Right ventricle myocardium superior (tissue), 1 donor: ENCODE data around the gene PTS. TPM values are rescaled to one million over a fixed set of nuclear protein-coding genes. Genes with fewer than 3 reads are reported as not detected.
"Not testable (repeated sequence)": the region's sequence is repeated elsewhere in the genome, so short reads cannot be mapped to it uniquely, and the experiment has no call there.

Experiments
- ATAC-seq: fragments of 200-7000 bp; cut with Tn5 transposase; one replicate; pipeline ENCODE4 v1.9.1; 2020; ENCODE audit warnings: mild to moderate bottlenecking; ENCODE audit not compliant: poor library complexity
- DNase-seq: peaks from one replicate; pipeline ENCODE4 v3.0.0-alpha.2; 2020
- intact Hi-C: fragments of 100-400 bp; cut with DNase I; formaldehyde crosslinking; loops from one replicate; pipeline ENCODE4 v1.11.2; 2022
- long read RNA-seq: library from polyadenylated mRNA; unstranded; transcript quantifications from one replicate; pipeline ENCODE4 v2.0.0, GENCODE V29; 2021
- total RNA-seq: library from RNA; stranded (reverse); fragmentation: NEBNext Ultra II Directional; extraction: Animal tissue kit (Norgen Biotek cat#: 25700); gene quantifications from one replicate; pipeline ENCODE4 v1.2.1, GENCODE V29; 2021
- donor health status: DM: no; HTN: yes; CAD: no; lungs with severe emphysema.

The PTS gene
- 28.7 TPM for total RNA-seq
- long read RNA-seq, transcript PTS-207 (5 exons, 846 nt): major isoform, 21 of 28 reads
- long read RNA-seq, partial matches to known transcripts: 1 of 28 reads
- long read RNA-seq, other reads (novel, unspliced or antisense): 1 of 28 reads

DNA sequence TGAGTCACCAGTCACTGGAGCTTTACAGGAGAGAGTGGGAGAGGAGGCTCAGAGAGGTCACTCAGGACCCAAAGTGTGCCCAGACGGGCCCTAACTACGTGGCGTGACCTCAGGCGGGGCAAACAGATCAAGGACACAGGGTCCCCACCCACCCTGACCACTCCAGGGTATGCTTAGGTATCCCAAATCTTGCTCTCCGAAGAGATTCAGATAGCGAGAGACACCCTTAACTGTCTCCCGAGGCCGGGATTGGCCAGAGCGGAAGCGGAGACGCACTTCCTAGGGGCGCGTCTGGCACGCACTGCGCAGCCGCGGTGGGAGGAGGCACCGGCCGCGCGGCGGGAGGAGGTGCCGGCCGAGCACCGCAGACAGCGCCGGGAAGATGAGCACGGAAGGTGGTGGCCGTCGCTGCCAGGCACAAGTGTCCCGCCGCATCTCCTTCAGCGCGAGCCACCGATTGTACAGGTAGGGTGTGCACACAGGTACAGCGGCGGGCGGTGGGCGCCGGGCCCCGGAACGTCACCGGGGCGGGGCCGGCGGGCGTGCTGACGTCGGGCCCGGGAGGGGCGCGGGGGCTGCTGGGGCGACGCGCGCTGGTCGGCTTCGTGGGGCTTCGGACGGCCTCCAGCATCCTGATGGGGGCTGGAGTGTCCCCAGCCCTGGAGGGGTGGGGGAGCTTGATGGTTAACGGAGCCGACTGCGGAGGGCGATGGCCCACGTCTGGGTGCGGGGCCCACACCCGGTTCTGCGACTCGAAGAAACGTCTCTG, at the start of gene PTS:
Gene PTS (plus strand): TSS at position 367 of the 769 bp plus-strand sequence. CDS start 16 bp downstream, at position 383.
- intact Hi-C loops: loop anchor here (10.0 kb wide), 1 partner anchor 1059 kb away; no protein-coding TSS in a partner anchor
- DNase-seq: peak; percentile 92

DNA sequence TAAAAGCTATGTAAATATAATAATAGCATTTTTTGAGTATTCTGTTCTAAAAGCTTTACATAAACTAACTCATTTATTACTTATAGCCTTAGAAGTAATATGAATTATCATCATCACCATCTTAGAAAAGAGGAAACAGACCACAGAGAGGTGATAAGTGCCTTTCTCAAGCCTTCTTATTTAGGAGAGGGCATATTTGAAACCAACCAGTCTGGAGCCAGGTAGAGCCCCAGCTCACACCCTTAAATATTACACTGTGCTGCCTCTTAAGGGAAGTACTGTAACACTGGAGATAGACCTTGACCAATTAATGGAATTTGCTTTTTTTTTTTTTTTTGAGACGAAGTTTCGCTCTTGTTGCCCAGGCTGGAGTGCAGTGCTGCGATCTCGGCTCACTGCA, 48.6 kb upstream of the PTS start:
- DNase-seq: no peak
- ATAC-seq: no peak
- intact Hi-C loops: loop anchor here (5.0 kb wide), 1 partner anchor 65 kb away; no protein-coding TSS in a partner anchor

More for the DNA sequence above, at the start of gene PTS:
- peak; percentile 99 for ATAC-seq

DNA sequence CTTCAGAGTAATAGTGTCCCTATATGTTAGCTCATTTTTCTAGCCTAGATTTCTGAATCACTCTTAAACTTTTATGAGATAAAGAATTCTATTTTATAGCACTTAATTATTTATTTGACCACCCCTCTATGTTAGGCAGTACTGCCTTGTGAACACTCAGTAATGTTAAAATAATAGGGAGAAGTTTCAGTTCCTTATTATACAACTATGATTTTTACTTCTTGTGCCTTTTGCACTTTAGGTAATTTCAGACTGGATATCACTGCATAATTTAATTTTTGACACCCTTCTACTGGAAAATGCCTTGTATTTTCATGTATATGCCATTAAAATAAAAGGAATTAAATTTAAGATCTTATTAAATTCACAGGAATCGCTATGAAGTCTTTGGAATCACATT, 47.8 kb upstream of the PTS start:
- no peak for ATAC-seq
- intact Hi-C loops: loop anchor here (5.0 kb wide), 1 partner anchor 66 kb away; no protein-coding TSS in a partner anchor
- no peak for DNase-seq

DNA sequence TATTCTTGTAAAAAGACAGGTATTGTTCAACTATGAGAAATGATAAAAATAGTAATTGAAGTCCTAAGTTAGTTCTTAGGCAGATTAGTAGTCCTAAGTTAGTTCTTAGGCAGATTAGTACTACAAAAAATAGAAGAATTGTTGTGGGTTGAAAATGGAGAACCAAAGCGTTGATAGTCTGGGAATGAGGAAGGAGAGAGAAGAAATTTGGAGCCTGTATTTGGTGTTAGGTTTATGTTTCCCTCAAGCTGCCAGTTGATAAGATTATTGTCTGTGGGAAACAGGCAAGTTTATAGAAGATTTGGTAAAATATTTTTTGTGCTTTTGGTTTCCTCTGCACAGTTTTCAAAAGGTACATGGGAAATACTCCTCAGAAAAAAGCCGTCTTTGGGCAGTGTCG, 47.3 kb upstream of the PTS start:
- no peak for DNase-seq
- ATAC-seq: no peak
- intact Hi-C loops: loop anchor here (5.0 kb wide), 1 partner anchor 67 kb away; no protein-coding TSS in a partner anchor

DNA sequence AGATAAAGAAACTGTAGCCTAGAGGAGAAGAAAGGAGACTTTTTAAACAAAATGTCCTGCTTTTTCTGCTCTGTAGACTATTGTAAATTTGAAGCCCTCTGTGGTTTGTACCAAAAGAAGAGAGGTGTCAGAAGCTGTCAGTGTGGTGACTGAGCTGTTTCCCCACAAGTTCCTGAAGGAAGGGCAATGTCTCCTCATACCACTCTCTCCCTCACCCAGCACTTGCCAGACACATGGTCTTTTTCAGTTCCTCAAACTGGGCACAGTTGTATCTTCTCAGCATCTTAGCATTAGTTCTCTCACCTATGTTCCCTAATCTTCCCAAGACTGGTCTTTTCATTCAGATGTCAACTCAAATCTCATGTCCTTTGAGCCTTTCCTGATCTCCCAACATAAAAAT, 46.6 kb upstream of the PTS start:
- no peak for ATAC-seq
- no peak for DNase-seq
- intact Hi-C loops: loop anchor here (5.0 kb wide), 1 partner anchor 67 kb away; no protein-coding TSS in a partner anchor

DNA sequence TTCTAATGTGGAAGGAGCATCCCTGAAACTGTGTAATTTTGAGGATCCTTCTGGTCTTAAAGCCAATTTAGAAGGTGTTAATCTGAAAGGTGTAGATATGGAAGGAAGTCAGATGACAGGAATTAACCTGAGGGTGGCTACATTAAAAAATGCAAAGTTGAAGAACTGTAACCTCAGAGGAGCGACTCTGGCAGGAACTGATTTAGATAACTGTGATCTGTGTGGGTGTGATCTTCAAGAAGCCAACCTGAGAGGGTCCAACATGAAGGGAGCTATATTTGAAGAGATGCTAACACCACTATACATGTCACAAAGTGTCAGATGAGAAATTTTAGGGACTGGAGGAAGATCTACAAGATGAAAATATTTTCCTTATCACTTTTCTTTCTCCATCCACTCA, 43.4 kb upstream of the PTS start:
- no peak for DNase-seq
- ATAC-seq: no peak
- intact Hi-C loops: no loop called here

DNA sequence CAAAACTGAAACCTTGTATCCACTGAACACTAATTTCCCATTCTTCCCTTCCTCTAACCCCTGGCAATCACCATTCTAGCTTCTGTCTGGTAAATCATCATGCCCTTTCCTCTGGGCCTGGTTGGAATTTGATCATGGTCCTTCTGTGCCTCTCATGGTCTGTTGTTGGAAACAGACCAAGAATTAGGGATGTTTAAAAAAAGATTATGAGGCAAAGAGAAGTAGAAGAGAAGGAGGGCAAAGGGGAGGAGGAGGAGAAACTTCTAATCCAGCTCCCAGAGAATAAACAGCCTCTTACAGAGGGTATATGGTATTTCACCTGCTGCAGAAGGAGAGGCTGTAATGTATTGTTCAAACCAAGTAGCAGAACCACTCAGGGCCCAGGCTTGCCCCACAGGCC, 40.3 kb upstream of the PTS start:
- intact Hi-C loops: no loop called here
- ATAC-seq (peak; percentile 61), DNase-seq (no peak)

DNA sequence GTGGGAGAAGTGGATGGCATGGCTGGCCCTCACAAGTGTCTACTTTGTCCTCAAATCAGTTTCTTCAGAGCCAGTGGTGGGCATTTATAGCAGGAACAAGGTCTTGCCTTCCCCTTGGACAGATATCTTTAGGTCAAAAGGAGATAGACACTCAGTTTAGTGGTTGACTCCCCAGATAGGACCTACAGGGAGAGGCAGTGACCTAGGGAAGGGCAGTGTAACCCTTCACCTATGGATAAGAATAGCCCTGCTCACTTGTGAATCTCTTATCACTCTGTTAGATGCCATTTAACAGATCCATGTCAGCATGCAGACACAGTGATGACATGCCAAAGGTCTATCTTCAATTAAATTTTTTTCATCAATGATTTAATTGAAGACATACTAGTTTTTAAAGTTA, 39.9 kb upstream of the PTS start:
- ATAC-seq (peak; percentile 40), DNase-seq (no peak)
- intact Hi-C loops: no loop called here

DNA sequence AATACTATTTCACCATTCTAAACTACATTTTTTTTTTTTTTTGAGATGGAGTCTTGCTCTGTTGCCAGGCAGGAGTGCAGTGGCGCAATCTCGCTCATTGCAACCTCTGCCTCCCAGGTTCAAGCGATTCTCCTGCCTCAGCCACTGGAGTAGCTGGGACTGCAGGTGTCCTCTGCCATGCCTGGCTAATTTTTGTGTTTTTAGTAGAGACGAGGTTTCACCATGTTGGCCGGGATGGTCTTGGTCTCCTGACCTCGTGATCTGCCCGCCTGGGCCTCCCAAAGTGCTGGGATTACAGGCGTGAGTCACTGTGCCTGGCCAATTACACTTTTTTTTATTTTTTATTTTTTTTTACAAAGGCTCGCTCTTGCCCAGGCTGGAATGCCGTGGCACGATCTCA, 31.1 kb upstream of the PTS start:
- DNase-seq, ATAC-seq, intact Hi-C loops: not testable (repeated sequence)

DNA sequence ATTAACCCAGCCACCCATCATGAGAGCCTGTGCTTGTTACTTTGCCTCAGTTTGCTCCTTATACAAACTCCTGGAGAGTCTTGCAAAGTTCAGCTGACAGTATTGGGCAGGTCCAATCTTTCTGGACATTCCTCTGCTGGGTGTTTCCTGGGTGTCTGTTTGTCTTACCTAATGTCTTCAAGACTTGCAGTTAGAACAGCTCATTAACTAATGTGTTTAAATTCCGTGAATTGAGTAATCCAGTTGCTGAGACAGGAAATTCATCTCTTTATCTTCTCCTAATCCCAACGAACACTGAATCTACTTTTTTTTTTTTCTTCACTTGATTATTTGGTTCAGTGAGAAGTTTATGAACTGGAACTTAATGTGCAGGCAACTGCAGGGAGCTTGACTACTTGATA, 30.3 kb upstream of the PTS start:
- ATAC-seq (no peak), DNase-seq (no peak)
- intact Hi-C loops: no loop called here

DNA sequence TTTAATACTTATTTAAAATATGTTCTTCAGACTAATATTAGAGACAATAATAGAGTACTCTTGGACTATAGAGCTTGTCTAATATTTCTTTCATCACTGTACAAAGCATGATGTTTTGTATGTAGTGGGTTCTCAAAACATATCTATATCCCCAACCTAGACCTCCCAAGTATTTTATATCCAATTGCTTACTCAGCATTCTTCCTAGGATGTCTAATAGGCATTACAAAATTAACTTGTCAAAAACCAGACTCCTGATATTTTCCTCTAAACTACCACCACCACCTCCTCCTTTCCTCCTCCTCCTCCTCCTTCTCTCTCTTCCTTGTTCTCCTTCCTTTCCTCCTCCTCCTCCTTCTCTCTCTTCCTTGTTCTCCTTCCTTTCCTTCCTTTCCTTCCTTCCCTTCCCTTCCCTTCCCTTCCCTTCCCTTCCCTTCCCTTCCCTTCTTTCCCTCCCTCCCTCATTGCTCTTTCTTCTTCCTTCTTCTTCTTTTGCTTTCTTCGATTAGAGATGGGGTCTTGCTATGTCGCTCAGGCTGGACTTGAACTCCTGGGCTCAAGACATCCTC, 29.6 kb upstream of the PTS start:
- no peak for DNase-seq
- intact Hi-C loops: no loop called here
- ATAC-seq: no peak

DNA sequence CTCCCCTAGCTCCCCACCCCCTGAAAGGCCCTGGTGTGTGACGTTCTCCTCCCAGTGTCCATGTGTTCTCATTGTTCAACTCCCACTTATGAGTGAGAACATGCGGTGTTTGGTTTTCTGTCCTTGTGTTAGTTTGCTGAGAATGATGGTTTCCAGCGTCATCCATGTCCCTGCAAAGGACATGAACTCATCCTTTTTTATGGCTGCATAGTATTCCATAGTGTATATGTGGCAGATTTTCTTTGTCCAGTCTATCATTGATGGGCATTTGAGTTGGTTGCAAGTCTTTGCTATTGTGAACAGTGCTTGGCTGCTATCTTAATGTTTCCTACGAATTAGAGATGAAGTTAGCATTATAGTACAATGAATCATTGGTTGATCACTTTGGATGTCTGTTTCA, 27.1 kb upstream of the PTS start:
- ATAC-seq, intact Hi-C loops, DNase-seq: not testable (repeated sequence)

DNA sequence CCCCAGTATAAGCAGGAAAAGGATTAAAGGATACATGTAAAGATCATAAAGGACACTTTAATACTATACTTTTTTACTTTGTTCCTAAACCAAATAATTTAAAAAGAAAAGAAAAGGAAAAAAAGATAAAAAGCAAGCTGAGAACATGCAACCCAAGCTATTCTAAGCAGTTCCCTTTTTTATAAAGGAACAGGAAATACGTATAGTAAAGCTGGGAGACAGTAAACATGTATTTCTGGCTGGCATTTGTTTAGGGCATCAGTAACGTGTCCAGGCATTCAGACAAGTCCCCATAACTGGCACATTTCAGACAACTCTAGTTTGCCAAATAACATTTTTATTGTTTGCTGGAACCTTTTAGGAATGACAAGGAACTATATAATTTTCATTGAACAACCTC, 26.0 kb upstream of the PTS start:
- intact Hi-C loops: no loop called here

DNA sequence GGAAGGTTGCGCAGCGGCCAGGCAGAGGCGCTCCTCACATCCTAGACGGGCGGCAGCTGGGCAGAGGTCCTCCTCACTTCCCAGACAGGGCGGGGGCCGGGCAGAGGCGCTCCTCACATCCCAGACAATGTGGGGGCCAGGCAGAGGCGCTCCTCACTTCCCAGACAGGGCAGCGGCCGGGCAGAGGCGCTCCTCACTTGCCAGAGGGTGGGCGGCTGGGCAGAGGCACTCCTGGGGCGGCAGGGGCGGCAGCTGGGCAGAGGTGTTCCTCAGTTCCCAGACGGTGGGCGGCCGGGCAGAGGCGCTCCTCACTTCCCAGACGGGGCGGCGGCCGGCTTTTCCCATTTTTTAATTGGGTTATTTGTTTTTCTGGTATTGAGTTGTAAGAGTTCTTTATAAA, 20.2 kb upstream of the PTS start:
- no peak for ATAC-seq
- intact Hi-C loops: no loop called here
- no peak for DNase-seq

More for the DNA sequence above, 26.0 kb upstream of the PTS start:
- ATAC-seq (no peak), DNase-seq (no peak)

DNA sequence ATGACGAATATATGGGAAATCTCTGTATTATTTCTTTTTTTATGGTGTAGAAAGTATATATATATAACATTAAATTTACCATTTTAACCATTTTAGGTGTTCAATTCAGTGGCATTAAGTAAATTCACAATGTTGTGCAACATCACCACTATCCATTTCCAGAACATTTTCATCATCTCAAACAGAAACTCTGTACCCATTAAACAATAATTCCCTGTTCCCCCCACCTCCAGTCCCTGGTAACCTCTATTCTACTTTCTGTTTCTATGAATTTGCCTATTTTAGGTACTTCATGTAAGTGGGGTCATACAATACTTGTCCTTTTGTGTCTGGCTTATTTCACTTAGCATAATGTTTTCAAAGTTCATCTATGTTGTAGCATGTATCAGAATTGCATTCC, 15.3 kb upstream of the PTS start:
- intact Hi-C loops: no loop called here
- DNase-seq (no peak), ATAC-seq (no peak)

DNA sequence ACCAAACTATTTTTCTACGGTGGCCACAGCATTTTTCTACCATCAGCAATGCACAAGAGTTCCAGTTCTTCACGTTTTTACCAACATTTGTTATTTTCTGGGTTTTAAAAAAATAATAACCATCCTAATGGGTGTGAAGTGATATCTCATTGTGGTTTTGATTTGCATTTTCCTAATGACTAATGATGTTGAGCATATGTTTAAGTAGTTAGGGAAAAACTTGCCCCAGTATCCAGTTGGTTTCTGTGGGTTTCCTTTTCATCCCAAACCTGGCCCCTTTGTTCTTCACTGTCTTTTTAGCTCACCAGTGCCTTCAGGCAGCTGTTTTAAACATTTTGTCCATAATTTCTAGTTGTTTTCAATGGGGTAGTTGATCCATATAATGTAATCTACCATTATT, 14.7 kb upstream of the PTS start:
- no peak for DNase-seq
- no peak for ATAC-seq
- intact Hi-C loops: no loop called here

DNA sequence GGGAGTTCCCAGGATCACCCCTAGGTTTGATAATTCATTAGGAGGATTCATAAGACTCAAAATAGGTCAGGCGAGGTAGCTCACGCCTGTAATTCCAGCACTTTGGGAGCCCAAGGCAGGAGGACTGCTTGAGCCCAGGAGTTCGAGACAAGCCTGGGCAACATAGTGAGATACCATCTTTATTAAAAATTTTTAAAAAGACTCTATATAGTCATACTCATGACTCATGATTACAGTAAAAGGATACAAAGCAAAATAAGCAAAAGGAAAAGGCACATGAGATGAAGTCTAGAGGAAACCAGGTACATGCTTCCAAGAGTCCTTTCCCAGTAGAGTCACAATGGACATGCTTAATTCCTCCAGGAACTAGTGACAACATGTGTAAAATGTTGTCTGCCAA, 13.9 kb upstream of the PTS start:
- no peak for DNase-seq
- intact Hi-C loops: no loop called here
- ATAC-seq: no peak

DNA sequence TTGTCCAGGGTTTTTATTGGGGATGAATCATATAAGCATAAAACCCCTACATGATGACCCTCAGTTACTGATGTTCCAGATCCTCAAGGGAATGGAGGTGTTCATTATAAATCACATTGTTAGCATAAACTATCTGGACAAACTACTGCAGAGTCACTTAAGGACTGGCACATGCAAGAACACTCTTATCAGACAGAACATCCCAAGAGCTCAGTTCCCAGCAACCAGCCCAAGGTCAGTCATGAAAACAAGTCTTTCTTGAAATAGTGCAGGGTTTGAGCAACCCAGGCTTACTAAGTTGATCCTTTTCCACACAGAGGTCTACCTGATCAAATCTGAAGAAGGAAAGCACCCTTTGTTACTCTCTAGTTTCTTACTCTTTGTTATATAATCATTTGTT, 13.5 kb upstream of the PTS start:
- intact Hi-C loops: no loop called here
- DNase-seq (no peak), ATAC-seq (peak; percentile 58)

DNA sequence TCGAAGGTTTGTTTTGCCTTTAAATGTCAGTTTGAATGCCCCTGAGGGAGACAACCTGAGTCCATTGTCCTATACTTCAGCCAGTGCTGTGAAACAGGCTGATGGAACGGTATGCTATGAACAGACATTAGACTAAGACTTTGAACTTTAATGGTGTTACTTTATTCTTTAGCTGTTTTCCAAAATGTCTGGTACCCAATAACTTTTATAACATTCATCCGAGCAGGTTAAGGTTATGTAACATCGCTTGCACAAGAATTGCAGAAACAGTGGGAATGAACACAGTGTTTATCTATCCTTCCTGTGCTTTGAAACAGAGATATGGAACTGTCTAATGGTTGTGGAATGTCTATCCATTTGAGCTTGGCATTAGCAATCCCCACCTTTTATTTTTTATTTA, 12.5 kb upstream of the PTS start:
- ATAC-seq: peak; percentile 33
- intact Hi-C loops: no loop called here
- no peak for DNase-seq

DNA sequence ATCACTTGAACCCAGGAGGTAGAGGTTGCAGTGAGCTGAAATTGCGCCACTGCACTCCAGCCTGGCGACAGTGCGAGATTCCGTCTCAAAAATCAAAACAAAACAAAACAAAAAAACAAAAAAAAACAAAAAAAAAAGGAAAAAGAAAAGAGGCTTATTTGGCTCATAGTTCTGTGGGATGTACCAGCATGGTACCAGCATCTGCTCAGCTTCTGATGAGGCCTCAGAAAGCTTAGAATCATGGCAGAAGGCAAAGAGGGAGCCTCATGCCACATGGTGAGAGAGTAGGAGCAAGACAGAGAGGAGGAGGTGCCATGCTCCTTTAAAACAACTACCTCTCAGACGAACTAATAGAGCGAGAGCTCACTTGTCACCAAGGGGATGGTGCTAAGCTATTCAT, 10.6 kb upstream of the PTS start:
- ATAC-seq (no peak), DNase-seq (no peak)
- intact Hi-C loops: no loop called here
